ENCODE measurements around the gene ASB2. TPM values are rescaled to one million over a fixed set of nuclear protein-coding genes. Genes with fewer than 3 reads are reported as not detected.

The ASB2 gene
- total RNA-seq, 1 experiment from 2014 or later, result not detected

DNA sequence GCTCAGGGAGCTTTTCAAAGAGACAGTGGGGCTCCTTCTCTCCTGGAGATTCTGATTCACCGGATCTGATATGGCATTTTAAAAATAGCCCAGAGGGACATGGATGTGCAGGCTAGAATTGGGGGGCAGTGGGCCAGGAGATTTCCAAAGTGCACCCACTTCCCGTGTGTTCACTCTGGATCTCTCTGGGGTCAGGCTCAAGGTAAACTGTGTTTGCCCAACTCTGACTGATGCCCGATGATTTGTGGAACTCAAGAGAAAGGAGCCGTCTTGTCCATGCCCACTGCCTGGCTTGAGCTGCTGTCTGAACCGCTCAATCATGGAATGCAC, 31.3 kb downstream of the ASB2 start:
- Histone ChIP-seq H3K9ac (ENCODE audit: low read length) (no peak overlapping the region), H3K9me2 (ENCODE audit: insufficient read depth) (no peaks in the 10 kb centered on the region), H3K9me3 (ENCODE audit: control insufficient read depth in 1 of 2, insufficient read depth in 1 of 2, low read depth in 1 of 2, low read length in 2 of 2) (no peaks in the 10 kb centered on the region), H3K4me1 (ENCODE audit: control insufficient read depth in 1 of 2, insufficient read depth in 2 of 2, low read length in 2 of 2) (peaks cover 23 to 52% of the 10 kb centered on the region in 2 experiments), H3K27ac (ENCODE audit: low read depth, low read length) (no peak overlapping the region), H3K36me3 (ENCODE audit: control insufficient read depth in 1 of 2, insufficient read depth in 2 of 2, low read length in 2 of 2) (no peaks in the 10 kb centered on the region), H3K4me3 (replicated peaks in 1 of 2; ENCODE audit: low read depth in 1 of 2, low read length in 2 of 2) (no peak overlapping the region), H3K27me3 (ENCODE audit: insufficient read depth, low read length) (no peaks in the 10 kb centered on the region), H4K20me1 (ENCODE audit: insufficient read depth) (no peaks in the 10 kb centered on the region), H3K4me2 (ENCODE audit: low read length) (no peak overlapping the region), H3K79me2 (ENCODE audit: insufficient read depth, low read length) (no peaks in the 10 kb centered on the region), H2AFZ (ENCODE audit: low read depth, low read length, poor library complexity, severe bottlenecking) (no peak overlapping the region)
- DNase-seq (ENCODE audit: low read depth, low spot score), result no peak
- no TSS peak for BruUV-seq (replicated peaks)
- intact Hi-C loops (cut with micrococcal nuclease), result no loop called here
- POLR2A ChIA-PET, result no interaction called here
- no peak for TF ChIP-seq EZH2 (IDR thresholded peaks at IDR 0.05)
- no peak for TF ChIP-seq EZH2phosphoT487 (IDR thresholded peaks at IDR 0.05; ENCODE audit: borderline replicate concordance)
- TF ChIP-seq, protein P1, sequence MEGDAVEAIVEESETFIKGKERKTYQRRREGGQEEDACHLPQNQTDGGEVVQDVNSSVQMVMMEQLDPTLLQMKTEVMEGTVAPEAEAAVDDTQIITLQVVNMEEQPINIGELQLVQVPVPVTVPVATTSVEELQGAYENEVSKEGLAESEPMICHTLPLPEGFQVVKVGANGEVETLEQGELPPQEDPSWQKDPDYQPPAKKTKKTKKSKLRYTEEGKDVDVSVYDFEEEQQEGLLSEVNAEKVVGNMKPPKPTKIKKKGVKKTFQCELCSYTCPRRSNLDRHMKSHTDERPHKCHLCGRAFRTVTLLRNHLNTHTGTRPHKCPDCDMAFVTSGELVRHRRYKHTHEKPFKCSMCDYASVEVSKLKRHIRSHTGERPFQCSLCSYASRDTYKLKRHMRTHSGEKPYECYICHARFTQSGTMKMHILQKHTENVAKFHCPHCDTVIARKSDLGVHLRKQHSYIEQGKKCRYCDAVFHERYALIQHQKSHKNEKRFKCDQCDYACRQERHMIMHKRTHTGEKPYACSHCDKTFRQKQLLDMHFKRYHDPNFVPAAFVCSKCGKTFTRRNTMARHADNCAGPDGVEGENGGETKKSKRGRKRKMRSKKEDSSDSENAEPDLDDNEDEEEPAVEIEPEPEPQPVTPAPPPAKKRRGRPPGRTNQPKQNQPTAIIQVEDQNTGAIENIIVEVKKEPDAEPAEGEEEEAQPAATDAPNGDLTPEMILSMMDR (IDR thresholded peaks at IDR 0.05 in 2 of 3, conservative IDR thresholded peaks at IDR 0.05 in 1 of 3; ENCODE audit: borderline replicate concordance in 1 of 3, insufficient read depth in 1 of 3, low read depth in 2 of 3, low read length in 2 of 3), result no peak
- no peak for TF ChIP-seq RAD21 (IDR thresholded peaks at IDR 0.05; ENCODE audit: low read depth)
- no peak for TF ChIP-seq ZFX (IDR thresholded peaks at IDR 0.05)
- no peak for TF ChIP-seq MAX (IDR thresholded peaks at IDR 0.05)
- no peak for TF ChIP-seq EGR1 (IDR thresholded peaks at IDR 0.05; ENCODE audit: low read depth)
- no peak for TF ChIP-seq ATF3 (IDR thresholded peaks at IDR 0.05)
- TF ChIP-seq SIN3A (IDR thresholded peaks at IDR 0.05; ENCODE audit: low read depth), result no peak
- TF ChIP-seq CBX3 (IDR thresholded peaks at IDR 0.05; ENCODE audit: low read depth), result no peak
- no peak for TF ChIP-seq SP1 (IDR thresholded peaks at IDR 0.05; ENCODE audit: low read depth)
- no peak for TF ChIP-seq JUND (IDR thresholded peaks at IDR 0.05)
- TF ChIP-seq ELF1 (IDR thresholded peaks at IDR 0.05; ENCODE audit: borderline replicate concordance, low read depth), result no peak
- no peak for TF ChIP-seq TCF7L2 (IDR thresholded peaks at IDR 0.05; ENCODE audit: borderline replicate concordance, extremely low read depth, insufficient read depth, insufficient read length)
- TF ChIP-seq FOSL1 (IDR thresholded peaks at IDR 0.05; ENCODE audit: low read depth), result no peak
- TF ChIP-seq POLR2A (IDR thresholded peaks at IDR 0.05; ENCODE audit: borderline replicate concordance, extremely low read depth, insufficient read depth, insufficient read length), result no peak
- no peak for TF ChIP-seq ZBTB33 (IDR thresholded peaks at IDR 0.05; ENCODE audit: extremely low read depth, insufficient replicate concordance, low read length)
- TF ChIP-seq POLR2AphosphoS5 (IDR thresholded peaks at IDR 0.05; ENCODE audit: low read depth, low read length), result no peak
- CTCF ChIA-PET, result interaction anchor here (1.3 to 1.8 kb wide), 2 partner anchors 9 to 191 kb away, joined by 3 to 6 read pairs; no protein-coding TSS in a partner anchor
- RAD21 ChIA-PET (ENCODE audit: low non-redundant PET in 1 of 2, low total read pairs in 2 of 2, uncharacterized antibody in 2 of 2, unreplicated experiment in 2 of 2), result no interaction called here
- ATAC-seq, result no peak

All from HCT116 (cell line).